AG08395 (cell line): Measurements from ENCODE around the gene HMSD.
A peak's percentile ranks its signal among the peaks of the same experiment; 100 is the strongest.

Experiments used
- DNase-seq: peaks from one replicate; pipeline ENCODE4 v3.0.0; 2012; ENCODE audit warnings: mixed read lengths, low spot score

HMSD gene

DNA sequence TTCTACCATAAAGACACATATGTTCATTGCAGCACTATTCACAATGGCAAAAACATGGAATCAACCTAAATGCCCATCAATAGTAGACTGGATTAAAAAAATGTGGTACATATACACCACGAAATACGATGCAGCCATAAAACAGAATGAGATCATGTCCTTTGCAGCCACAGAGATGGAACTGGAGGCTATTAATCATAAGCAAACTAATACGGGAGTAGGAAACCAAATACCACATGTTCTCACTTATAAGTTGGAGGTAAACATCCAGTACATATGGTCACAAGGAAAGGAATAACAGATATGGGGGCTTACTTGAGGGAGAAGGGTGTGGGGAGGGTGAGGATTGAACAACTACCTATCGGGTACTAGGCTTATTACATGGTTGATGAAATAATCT, 7.7 kb downstream of the HMSD start:
- DNase-seq: no peak

DNA sequence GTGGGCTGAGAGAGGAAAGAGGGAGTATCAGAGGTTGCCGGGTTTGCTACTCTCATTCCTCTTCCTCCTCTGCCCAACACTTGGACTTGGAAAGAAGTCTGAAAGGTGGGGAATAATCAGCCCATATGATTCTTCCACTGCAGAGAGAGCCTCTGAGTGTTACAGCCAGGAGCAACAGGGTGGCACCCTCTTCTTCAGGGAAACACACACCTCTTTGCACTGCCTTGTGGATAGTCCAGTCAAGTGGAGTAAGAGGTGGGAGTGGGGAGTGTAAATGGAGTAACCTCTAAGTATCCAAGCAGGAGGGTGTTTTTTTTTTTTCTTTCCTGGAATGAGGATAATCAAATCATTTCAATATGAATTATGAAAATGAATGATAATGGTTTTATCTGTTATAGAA, 11.8 kb downstream of the HMSD start:
- DNase-seq: no peak

DNA sequence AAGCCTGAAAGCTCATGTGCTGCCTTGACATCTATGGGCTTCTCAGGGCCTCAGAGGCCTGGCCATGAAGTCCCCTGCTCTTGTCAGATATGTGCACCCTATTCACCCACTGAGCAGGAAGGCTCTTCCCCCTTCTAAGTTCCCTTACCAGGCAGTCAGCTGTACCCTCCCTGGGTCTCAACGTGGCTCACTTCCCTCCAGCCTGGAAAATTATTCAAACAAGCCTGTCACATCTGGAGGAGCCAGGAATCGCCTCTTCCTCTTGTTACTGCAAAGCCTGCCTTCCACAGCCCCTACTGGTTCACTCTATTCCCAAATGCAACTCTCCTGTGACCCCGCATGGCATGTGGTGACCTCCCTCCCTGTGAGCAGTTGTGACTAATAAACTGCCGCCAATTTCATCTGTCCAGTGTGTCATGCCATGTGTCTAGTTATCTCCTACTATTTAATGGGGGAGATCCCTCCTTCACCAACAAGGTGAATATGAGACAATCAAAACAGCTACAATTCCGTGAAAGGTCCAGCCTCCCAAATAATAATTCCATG, 12.4 kb downstream of the HMSD start:
- DNase-seq: no peak

DNA sequence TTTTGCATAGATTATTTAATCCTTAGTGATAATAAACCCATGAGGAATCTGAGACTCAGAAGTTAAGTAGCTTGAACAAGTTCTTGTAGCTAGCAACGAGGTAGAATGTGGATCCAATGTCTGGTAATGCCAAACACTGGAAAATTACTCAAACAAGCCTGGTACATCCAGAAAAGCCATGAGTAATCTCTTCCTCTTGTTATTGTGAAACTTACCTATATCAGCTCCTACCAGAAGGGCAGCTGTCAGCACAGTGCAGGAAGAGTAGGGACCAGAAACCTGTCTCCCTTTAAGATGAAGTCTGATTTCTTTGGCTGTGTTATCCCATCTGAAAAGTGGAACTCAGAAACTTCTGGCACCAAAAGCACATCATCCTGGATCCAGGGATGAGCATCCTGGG, 13.0 kb downstream of the HMSD start:
- no peak for DNase-seq

DNA sequence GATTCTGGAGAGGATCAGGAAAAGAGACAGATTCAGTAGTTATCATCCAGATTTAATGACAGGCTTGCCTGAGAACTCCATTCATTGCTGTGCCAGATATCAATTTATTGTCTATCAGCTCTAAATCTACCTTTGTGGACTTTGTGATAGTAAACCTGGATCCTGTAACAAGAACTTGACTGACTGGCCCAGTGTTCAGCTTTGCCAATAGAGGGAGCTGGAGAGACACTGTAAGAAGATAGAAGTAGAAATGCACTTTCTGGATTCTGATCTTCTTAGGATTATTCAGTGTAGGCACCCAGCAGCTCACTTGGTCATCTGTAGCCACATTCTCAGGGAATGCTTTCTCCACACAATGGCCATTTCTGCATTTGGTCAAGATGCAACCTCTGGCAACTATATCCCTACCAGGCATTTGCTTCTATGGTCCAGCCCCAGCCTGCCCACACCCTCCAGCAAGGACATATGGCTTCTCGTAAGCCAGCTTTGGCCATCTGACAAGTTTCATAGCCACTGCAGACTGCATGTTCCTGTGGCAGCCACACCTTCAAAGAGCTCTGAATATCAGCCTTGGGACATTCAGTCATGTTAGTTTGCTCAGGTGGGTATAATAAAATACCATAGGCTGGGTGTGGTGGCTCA, 14.6 kb downstream of the HMSD start:
- DNase-seq: peak; percentile 52

DNA sequence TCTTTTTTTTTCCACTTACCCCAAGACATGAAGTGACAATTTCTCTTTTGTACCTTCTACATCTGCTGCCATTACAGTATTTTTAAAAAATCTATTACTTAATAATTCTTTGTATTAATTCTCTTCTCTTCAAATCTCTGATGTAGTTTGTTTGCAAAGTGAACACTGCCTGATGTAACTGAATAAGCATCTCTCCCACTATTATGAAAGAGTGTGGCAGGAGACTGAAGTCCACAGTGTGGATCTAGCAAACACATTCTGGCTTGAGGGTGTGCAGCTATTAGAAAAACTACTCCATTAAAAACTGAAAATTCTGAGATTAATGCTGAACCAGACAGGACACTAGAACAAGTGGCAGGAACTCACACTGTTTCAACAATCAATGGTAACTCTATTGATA, 15.8 kb downstream of the HMSD start:
- no peak for DNase-seq

DNA sequence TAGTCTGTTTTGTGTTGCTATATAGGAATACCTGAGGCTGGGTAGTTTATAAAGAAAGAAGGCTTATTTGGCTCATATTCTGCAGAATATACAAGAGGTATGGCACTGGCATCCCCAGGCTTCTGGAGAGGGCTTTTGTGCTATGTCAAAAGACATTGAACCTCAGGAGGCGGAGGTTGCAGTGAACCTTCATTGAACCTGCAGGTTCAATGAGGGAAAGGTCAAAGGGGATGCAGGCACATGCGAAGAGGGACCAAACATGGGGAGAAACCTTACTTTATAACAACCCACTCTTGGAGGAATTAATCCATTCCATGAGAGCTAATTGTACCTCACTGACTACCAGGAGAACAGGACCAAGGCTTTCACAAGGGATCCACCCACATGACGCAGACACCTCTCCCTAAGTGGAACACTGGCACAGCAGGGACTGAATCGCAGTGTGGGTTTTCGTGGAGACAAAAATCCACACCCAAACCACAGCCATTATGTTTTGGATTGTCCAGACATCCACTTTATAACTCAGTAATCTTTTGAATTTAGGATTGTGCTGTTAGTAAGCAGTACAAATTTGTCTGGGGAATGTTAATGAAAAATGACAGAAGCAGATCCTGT, 16.7 kb downstream of the HMSD start:
- DNase-seq: peak; percentile 23

DNA sequence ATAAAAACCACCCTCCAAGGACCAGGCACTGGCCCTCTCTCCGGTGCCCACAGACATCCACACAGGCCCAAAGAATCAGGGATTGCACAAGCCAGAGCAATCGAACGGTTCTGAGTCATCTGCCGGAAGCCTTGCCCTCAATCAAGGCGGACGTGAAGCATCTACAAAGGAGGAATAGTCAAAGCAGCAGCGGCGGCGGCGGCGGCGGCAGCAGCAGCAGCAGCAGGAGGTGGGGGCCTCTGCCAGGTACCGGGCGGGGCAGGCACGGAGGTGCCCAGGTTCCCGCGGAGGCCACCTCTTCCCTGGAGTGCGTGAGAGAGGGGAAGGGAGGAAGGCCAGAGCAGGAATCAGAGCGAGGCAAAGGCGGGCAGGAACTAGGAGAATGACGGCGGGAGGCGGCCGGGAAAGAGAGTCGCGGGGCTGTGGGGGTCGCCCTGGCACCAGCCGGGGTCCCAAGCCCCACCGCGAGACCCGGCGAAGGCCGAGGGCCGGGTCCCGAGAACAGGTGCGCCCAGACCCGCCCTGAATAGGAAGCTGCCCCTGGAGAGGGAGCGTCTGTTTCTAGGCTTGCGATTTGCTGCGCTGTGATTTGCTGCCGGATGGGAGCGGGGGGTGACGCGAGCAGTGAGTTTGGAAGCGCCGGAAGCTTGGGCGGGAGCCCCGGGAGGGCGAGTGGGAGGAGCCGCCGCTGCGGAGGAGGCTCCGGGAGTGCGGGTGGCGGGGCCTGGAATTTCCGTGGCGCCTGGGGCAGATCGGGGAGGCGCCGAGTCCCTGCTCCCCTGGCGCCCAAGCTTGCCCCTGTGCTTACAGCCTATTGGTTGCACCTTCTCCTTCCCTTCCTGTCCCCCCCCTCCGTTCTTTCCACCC, 21.1 kb downstream of the HMSD start, which contains the start of gene SERPINB8:
Gene SERPINB8, plus strand, starts transcription at position 140 of the 867 bp plus-strand sequence. CDS start 8,228 bp downstream, outside the sequence.
- peak; percentile 94 for DNase-seq

DNA sequence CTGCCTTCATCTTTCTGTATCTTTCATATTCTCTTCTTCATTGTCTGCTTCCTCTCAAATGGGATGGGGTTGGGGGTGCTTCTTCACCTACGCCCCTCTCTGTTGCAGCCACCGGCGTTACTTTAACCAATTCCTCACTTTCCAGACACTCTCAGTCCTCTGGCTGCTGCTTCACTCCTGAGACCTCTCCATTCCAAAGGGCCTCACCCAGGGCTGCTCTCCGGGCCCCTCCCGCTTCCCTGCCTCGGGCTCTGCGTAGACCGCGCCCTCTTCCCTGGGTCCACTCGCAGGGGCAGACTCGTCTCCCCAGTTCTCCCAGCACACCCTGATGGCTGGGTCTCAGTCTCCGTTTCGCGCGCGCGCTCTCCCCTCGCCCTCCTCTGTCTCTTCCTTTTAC, 21.7 kb downstream of the HMSD start:
- peak; percentile 47 for DNase-seq

DNA sequence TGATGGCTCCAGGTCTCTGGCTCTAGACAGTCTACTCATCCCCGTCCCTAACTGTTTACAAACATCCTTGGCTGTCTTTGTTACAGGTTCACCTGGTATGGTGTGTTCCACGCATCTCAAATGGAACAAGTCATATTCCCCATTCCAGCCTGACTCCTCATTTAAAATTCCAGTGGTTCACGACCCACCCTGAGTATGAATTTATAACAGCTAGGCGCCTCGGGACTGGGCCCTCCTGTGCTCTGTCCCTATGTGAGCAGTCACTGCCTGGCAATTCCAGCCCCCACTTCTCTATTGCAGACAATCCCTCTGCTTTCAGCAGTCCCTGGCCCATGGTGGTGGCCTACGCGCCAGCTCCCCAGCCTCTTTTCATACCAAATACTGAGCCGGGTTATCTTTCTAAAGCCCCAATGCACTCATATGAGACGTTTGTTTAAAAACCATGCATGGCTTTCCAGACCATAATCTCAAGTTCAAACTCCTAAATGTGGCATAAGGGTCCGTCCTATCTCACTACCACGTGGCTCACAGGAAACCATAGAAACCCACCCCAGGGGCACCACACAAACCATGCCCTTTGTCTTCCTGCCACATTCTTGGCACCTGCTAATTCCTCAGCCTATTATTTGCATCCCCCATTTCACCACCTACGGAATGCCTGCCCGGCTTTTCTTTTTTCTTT, 22.4 kb downstream of the HMSD start:
- no peak for DNase-seq

DNA sequence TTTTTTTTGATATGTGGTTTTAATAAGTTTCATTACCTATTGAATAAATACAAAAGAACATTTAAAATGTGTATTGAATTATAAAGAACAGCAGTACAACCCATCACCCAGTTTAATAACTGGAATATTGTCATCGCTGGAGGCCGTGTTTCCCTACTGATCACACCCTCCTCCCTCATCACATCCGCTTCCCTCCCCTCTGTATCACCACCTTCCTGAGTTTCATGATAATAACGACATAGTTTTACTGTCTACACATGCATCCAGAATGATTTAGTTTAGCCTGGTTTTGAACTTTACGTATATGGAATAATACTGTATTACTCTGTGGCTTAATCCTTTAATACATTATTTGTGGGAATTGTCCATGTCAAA, 22.9 kb downstream of the HMSD start:
- DNase-seq: no peak

DNA sequence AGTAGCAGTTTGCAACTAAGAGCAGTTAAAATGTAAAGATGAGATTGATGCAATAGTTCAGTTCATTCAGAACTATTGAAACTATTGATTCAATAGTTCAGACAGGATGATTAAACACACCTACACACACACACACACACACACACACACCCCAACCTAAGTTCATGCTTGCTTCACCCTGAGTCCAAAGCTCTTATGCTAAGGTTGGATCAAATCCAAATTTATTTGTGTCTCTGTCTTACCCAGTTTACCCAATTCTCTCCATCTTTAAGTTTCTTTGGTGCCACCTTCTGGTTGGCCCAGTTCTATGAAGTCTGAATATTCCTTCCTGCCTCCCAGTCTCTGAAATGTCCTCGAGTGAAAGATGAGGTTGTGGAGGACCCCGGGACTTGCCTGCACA, 25.9 kb downstream of the HMSD start:
- DNase-seq: no peak

DNA sequence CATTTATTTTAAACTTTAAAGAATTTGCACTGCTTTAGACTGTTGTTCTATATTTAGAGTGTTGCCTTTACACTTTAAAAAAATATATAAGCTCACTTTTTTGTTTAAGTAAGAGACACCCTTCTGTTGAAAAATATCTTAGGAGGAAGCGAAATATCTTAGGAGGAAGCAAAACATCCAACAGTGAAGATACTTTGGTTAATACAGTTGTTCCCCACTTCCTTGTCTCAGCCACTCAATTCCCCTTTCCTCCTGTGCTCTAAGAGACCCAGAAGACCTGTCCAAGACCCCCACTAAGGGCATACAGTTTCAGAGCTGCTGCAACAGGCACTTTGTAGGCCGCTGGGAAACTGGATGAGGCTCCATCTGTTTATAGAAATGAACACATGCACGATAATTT, 26.5 kb downstream of the HMSD start:
- no peak for DNase-seq

DNA sequence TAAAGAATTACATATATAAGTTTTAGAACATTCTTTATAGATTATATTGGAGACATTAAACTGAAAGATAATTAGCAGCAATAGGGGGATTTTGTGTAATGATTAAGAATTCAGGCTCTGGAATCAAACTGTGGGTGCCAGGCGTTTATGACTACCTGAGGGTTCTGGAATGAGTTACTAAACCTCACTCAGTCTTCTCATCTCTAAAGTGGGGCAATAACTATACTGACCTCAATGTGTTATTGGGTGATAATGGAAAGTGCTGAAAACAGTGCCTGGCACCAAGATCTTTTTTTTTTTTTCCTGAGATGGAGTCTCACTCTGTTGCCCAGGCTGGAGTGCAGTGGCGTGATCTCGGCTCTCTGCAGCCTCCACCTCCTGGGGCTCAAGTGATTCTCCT, 27.9 kb downstream of the HMSD start:
- no peak for DNase-seq

DNA sequence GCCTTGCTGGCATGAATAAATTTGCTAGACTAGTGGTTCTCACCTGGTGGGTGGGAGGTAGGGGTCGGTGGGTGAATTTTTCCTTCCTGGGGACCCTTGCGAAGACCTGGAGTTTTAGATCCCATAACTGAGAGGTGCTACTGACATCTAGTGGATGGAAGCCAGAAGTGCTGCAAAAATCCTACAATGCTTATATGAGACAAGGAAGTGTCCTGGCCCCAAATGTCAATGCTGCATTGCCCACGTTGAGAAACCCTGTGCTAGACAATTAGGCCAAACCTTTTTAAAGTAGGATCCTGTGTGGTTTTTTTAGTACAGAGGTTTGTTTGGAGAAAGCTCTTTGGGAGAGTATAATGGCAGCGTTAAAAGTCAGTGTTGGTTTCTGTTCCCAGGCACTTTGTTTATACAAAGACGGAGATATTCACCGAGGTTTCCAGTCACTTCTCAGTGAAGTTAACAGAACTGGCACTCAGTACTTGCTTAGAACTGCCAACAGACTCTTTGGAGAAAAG, 30.4 kb downstream of the HMSD start:
- peak; percentile 79 for DNase-seq

DNA sequence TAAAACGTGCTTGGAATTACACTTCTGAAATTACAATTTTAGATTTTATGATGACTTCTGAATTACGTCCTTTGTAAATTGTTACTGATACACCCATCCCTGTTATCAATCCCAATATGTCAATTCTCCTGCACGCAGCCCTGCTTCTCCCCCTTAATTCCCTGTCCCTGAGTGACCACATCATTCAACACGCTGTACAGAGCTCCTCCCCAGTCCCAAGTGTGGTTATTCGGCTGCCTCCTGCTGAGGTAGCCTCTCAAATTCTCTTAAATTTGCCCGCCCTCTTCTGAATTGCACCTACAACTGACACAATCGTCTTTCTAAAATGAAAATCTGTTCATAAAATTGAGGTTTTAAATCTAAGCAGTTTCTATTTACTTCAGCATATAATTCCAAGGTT, 30.9 kb downstream of the HMSD start:
- DNase-seq: peak; percentile 24

DNA sequence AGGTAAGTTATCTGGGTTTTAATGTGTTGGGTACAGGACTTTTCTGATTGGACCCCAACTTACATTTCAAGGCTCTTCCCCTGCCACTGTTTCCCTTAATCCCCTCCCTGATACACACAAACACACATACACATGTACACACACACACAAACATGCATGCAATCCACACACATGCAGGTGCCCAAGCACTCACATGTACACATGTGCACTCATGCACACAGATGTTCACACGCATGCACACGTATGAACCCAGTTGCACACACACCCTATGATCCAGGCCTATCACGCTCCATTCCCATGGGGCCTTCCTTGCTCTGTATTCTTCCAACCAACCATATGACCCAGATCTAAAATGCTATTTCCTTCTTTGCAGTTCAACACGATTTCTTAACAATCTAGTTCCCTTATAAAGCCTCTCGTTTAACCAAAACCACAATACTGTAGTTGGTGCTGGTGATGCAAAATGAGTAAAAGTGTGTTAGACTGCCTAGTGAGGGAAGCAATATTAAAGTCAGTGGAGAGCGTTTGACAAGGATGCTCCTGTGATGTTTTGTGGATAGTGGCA, 31.9 kb downstream of the HMSD start:
- DNase-seq: no peak

DNA sequence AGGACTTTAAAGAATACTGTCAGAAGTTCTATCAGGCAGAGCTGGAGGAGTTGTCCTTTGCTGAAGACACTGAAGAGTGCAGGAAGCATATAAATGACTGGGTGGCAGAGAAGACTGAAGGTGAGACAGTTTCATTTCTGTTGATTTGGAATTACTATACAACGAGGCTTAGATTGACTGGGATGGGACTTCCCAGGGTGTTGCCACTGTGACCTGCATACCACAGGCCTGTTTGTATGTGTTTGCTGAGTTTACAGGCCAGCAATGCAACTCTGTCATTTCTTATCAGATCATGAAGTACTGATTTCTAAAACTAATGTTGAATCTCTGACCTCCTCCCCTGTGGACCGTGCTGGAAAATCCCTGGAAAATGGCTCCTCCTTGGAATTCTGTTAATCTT, 32.6 kb downstream of the HMSD start:
- no peak for DNase-seq

DNA sequence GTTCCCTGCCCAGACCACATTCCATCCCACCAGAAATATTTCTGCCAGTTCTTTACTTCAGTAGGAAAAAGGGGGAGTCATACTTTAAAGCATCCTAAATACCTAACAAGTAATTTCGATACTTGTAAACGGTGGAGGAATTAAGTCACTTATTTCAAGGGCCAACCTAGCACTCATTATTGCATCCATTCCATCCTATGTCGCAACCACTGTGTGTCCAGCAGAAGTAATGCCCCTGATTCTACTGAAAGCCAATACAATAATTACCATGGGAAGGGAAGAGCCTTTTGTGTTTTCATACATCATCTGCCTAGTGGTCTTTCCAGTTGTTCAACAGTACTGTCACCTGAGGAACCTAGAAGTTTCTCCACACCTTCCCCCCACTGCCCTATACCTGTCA, 33.3 kb downstream of the HMSD start:
- DNase-seq: no peak

DNA sequence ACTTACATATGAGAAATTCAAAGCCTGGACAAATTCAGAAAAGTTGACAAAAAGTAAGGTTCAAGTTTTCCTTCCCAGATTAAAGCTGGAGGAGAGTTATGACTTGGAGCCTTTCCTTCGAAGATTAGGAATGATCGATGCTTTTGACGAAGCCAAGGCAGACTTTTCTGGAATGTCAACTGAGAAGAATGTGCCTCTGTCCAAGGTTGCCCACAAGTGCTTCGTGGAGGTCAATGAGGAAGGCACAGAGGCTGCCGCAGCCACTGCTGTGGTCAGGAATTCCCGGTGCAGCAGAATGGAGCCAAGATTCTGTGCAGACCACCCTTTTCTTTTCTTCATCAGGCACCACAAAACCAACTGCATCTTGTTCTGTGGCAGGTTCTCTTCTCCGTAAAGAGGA, 37.8 kb downstream of the HMSD start:
- no peak for DNase-seq

DNA sequence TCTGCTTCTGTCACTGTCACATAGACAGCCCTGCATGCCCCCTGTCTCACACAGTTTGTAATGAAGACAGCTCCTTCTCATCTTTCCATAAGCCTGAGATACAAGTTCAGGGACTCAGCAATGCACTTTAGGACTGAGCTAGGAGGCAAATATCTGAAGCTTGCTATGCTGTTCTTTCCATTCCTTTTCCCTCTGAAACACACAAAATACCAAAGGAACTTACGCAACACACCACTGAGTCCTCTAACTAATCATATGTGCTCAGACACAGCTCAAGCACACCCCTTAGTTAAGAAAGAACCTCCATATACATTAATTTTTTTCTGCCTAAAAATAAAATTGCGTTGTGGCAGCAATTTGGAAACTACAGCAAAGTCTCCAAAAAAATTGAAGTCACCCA, 38.6 kb downstream of the HMSD start:
- no peak for DNase-seq

DNA sequence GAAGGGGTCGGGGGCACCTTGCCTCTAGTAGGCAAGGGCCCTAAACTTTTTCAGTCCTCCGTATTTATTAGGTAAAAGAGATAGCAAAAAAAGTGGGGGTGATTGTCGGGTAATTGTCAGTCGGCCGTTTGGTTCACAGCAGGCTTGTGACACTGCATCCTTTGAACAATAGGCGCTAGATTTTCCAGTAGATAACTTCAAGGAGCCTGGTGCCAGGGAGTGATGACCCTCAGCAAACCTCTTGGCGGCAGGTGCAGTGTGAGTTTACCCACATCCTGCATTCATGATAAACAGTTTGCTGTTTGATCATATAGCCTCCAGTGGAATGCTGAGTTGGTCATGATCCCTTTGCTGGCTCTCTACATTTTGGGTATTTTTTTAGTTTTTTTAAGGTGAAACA, 43.6 kb downstream of the HMSD start:
- DNase-seq: no peak
